Activated effector memory CD4-positive, alpha-beta T cell treated with Interleukin-2 at 50 U/mL for 16 hours (primary cell): ENCODE data around the gene ZNF132.
A peak's percentile ranks its signal among the peaks of the same experiment; 100 is the strongest.
"Not testable (repeated sequence)": the region's sequence is repeated elsewhere in the genome, so short reads cannot be mapped to it uniquely, and the experiment has no call there.

Experiments
- DNase-seq: peaks from one replicate; pipeline ENCODE4 v3.0.0-alpha.2; 2020

The ZNF132 gene

GRCh38 chr19:58439576-58440554, at the start of gene ZNF132:
Gene ZNF132 (minus strand): TSS chr19:58440153. CDS start chr19:58439821, 332 bp downstream.
- peak; percentile 91 for DNase-seq

- DNase-seq = not testable (repeated sequence)
Measured at GRCh38 chr19:58484349-58484748, 44.4 kb upstream of the ZNF132 start.

GRCh38 chr19:58483776-58484175, 43.8 kb upstream of the ZNF132 start:
- DNase-seq = no peak

- DNase-seq = no peak
Measured at GRCh38 chr19:58482372-58482771, 42.4 kb upstream of the ZNF132 start.

GRCh38 chr19:58480831-58481230, 40.9 kb upstream of the ZNF132 start:
- no peak for DNase-seq

GRCh38 chr19:58480481-58480830, 40.5 kb upstream of the ZNF132 start:
- no peak for DNase-seq

- DNase-seq = no peak
Measured at GRCh38 chr19:58479736-58480480, 40.0 kb upstream of the ZNF132 start.

- DNase-seq = no peak
Measured at GRCh38 chr19:58479303-58479702, 39.4 kb upstream of the ZNF132 start.

GRCh38 chr19:58477871-58478270, 37.9 kb upstream of the ZNF132 start:
- DNase-seq = no peak

- no peak for DNase-seq
Measured at GRCh38 chr19:58477130-58477529, 37.2 kb upstream of the ZNF132 start.

GRCh38 chr19:58476498-58477015, 36.6 kb upstream of the ZNF132 start:
- DNase-seq = no peak

- DNase-seq = peak; percentile 95
Measured at GRCh38 chr19:58475714-58476497, 36.0 kb upstream of the ZNF132 start, which contains the start of gene ZNF446. Gene ZNF446 (plus strand): TSS chr19:58476352. CDS start chr19:58477219, 867 bp downstream.

- DNase-seq = no peak
Measured at GRCh38 chr19:58474997-58475713, 35.2 kb upstream of the ZNF132 start.

- no peak for DNase-seq
Measured at GRCh38 chr19:58474291-58474996, 34.5 kb upstream of the ZNF132 start.

GRCh38 chr19:58473775-58474174, 33.8 kb upstream of the ZNF132 start:
- DNase-seq = no peak

- no peak for DNase-seq
Measured at GRCh38 chr19:58471736-58472135, 31.8 kb upstream of the ZNF132 start.

- not testable (repeated sequence) for DNase-seq
Measured at GRCh38 chr19:58470837-58471543, 31.0 kb upstream of the ZNF132 start.

GRCh38 chr19:58469241-58470013, 29.5 kb upstream of the ZNF132 start:
- DNase-seq = no peak

GRCh38 chr19:58468216-58468839, 28.4 kb upstream of the ZNF132 start:
- no peak for DNase-seq
